Lower lobe of right lung (tissue), 2 donors: ENCODE results near the gene MPV17L. TPM values are rescaled to one million over a fixed set of nuclear protein-coding genes. Genes with fewer than 3 reads are reported as not detected.
"Not testable (repeated sequence)": the region's sequence is repeated elsewhere in the genome, so short reads cannot be mapped to it uniquely, and the experiment has no call there.

Experiments
- ATAC-seq, 2 donors: fragments of 200-7000 bp; cut with Tn5 transposase; one replicate each; pipeline ENCODE4 v1.9.1; 2020 to 2022; ENCODE audit warnings: mild to moderate bottlenecking in 2 of 2, moderate library complexity in 2 of 2
- DNase-seq: peaks from one replicate; pipeline ENCODE4 v3.0.0-alpha.2; 2020
- H3K27ac ChIP-seq: fragments of 200-600 bp; one replicate; pipeline ENCODE4 v1.8.0; 2022
- H3K27me3 ChIP-seq: fragments of 200-600 bp; one replicate; pipeline ENCODE4 v1.8.0; 2022; ENCODE audit warnings: low read depth
- H3K36me3 ChIP-seq: fragments of 200-600 bp; one replicate; pipeline ENCODE4 v1.8.0; 2022; ENCODE audit warnings: mild to moderate bottlenecking
- H3K4me1 ChIP-seq: fragments of 200-600 bp; one replicate; pipeline ENCODE4 v1.8.0; 2022
- H3K4me3 ChIP-seq: fragments of 200-600 bp; one replicate; pipeline ENCODE4 v1.8.0; 2022; ENCODE audit warnings: mild to moderate bottlenecking
- H3K9me3 ChIP-seq: fragments of 200-600 bp; one replicate; pipeline ENCODE4 v1.8.0; 2022
- CTCF ChIP-seq: fragments of 200-600 bp; IDR thresholded peaks from one replicate; pipeline ENCODE4 v1.8.0; 2022; ENCODE audit warnings: antibody characterized with exemption, mild to moderate bottlenecking
- intact Hi-C: fragments of 100-400 bp; cut with DNase I; formaldehyde crosslinking; loops from one replicate; pipeline ENCODE4 v1.11.0; 2022
- total RNA-seq: library from RNA; stranded (reverse); fragmentation: NEBNext Ultra II Directional; extraction: Animal tissue kit (Norgen Biotek cat#: 25700); gene quantifications from one replicate; pipeline ENCODE4 v1.2.1, GENCODE V29; 2021
- donor health status: DM: no; HTN: yes; CAD: no; lungs with severe emphysema.

MPV17L gene
- total RNA-seq, 1 donor from 2014 or later: 1.4 TPM

DNA sequence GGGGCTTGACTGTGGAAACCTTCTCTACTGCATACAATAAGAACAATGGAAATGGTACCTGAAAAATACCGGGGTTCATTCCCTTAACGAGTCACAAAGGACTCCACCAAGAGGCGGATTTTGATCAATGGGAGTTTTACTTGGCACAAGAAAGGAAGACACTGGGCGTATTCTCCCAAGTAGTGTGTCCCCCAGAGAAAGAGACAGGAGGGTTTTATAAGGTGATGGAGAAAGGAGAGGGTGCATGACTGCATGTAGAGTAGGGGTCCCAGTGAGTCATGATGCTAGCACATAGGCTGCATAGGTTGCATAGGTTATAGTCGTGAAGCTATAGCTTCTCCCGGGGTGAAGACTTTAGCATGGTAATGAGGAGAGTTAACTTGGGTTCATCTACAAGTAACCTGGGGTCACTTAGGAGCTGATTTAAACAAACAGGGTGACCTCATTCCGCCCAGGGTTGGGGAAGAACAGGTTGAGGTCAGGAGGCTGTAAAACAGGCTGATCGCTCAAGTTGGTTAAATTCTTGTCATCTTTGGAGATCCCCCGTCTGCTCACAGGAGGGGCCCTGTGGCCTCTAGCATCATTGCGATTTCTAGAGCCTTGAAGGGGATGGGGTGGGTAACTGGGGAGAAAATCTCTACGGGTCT is 1.5 kb downstream of the MPV17L start:
- ATAC-seq: no peak
- Histone ChIP-seq H3K9me3 (no peaks in the 10 kb centered on the region), H3K27me3 (peaks cover 10% of the 10 kb centered on the region), H3K36me3 (no peaks in the 10 kb centered on the region), H3K4me3 (no peak overlapping the region), H3K27ac (no peak overlapping the region), H3K4me1 (no peaks in the 10 kb centered on the region)
- no peak for DNase-seq
- TF ChIP-seq CTCF: no peak
- intact Hi-C loops: no loop called here

DNA sequence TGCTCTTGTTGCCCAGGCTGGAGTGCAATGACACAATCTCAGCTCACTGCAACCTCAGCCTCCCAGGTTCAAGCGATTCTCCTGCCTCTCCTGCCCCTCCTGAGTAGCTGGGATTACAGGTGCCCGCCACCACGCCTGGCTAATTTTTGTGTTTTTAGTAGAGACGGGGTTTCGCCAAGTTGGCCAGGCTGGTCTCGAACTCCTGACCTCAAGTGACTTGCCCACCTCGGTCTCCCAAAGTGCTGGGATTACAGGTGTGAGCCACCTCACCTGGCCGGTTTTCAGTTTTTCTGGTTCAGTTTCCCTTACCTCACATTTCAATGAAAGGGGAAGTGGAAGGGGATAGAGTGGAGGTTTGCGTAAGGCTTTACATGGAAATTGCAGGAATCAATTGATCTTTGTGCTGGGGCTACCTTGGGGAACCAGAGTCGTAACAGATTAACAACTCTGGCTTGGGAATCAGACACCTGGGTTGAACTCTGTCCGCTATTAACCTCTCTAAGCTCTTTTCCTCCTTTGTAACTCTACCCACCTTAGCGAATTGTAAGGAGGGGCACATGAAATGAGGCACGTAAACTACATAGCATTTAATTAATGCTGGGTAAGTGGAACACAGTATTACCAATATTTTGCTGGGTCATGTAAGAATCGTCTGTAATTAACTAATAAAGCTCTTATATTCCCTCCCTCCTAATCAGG is 3.2 kb downstream of the MPV17L start:
- DNase-seq (no peak), ATAC-seq (no peak)
- H3K4me3 ChIP-seq: no peak overlapping the region
- peaks cover 10% of the 10 kb centered on the region for H3K27me3 ChIP-seq
- H3K36me3 ChIP-seq: no peaks in the 10 kb centered on the region
- no peak overlapping the region for H3K27ac ChIP-seq
- intact Hi-C loops: no loop called here
- no peak for TF ChIP-seq CTCF
- H3K4me1 ChIP-seq: no peaks in the 10 kb centered on the region
- H3K9me3 ChIP-seq: no peaks in the 10 kb centered on the region

- ATAC-seq (no peak), DNase-seq (no peak)
- H3K4me1 ChIP-seq: no peaks in the 10 kb centered on the region
- no peaks in the 10 kb centered on the region for H3K36me3 ChIP-seq
- TF ChIP-seq CTCF: no peak
- H3K4me3 ChIP-seq: no peak overlapping the region
- H3K27ac ChIP-seq: no peak overlapping the region
- no peaks in the 10 kb centered on the region for H3K9me3 ChIP-seq
- intact Hi-C loops: no loop called here
- peaks cover 10% of the 10 kb centered on the region for H3K27me3 ChIP-seq
These were observed 3.8 kb downstream of the MPV17L start for GRCh38 chr16:15399317-15399716.

DNA sequence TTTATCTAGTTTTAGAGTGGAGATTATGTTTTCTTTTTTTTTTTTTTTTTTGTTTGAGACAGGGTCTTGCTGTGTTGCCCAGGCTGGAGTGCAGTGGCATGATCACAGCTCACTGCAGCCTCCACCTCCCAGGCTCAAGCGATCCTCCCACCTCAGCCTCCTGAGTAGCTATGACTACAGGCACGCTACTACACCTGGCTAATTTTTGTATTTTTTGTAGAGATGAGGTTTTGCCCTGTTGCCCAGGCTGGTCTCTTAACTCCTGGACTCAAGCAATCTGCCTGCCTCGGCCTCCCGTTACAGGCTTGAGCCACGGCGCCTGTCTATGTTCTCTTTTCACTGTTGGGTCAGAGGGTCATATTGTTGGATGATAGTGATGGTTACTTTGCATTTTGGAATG is 4.8 kb downstream of the MPV17L start:
- intact Hi-C loops: not testable (repeated sequence)

GRCh38 chr16:15401972-15402371 is 6.4 kb downstream of the MPV17L start:
- no peaks in the 10 kb centered on the region for H3K4me1 ChIP-seq
- DNase-seq (no peak), ATAC-seq (no peak)
- H3K27ac ChIP-seq: no peak overlapping the region
- H3K9me3 ChIP-seq: no peaks in the 10 kb centered on the region
- H3K36me3 ChIP-seq: no peaks in the 10 kb centered on the region
- no peak for TF ChIP-seq CTCF
- no peak overlapping the region for H3K4me3 ChIP-seq
- intact Hi-C loops: no loop called here
- H3K27me3 ChIP-seq: no peaks in the 10 kb centered on the region

More for the DNA sequence above, 4.8 kb downstream of the MPV17L start:
- not testable (repeated sequence) for H3K27ac ChIP-seq, H3K27me3 ChIP-seq, DNase-seq, H3K4me3 ChIP-seq, H3K9me3 ChIP-seq, H3K4me1 ChIP-seq, H3K36me3 ChIP-seq, ATAC-seq

DNA sequence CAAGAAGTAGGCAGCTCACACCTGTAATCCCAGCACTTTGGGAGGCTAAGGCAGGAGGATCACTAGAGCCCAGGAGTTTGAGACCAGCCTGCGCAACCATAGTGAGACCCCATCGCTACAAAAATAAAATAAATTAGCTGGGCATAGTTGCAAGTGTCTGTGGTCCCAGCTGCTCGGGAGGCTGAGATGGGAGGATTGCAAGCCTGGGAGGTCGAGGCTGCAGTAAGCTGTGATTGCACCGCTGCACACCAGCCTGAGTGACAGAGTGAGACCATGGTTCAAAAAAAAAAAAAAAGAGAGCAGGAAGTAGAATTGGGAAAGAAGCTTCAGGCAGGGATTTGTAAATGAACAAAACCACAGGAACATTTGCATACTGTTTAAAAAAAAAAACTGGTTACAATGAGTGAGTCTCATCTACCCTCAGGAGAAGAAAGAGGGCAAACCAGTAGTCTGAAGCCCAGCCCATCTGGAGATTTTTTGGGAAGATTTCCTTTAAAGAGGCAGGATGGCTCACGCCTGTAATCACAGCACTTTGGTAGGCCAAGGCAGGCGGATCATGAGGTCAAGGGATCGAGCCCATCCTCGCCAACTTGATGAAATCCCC is 7.9 kb downstream of the MPV17L start:
- DNase-seq (no peak), ATAC-seq (peak in 1 of 2 donors; percentile 67)
- H3K36me3 ChIP-seq: no peaks in the 10 kb centered on the region
- no peak overlapping the region for H3K4me3 ChIP-seq
- no peak for TF ChIP-seq CTCF
- intact Hi-C loops: no loop called here
- H3K27me3 ChIP-seq: no peaks in the 10 kb centered on the region
- no peaks in the 10 kb centered on the region for H3K9me3 ChIP-seq
- no peak overlapping the region for H3K27ac ChIP-seq
- H3K4me1 ChIP-seq: no peaks in the 10 kb centered on the region

DNA sequence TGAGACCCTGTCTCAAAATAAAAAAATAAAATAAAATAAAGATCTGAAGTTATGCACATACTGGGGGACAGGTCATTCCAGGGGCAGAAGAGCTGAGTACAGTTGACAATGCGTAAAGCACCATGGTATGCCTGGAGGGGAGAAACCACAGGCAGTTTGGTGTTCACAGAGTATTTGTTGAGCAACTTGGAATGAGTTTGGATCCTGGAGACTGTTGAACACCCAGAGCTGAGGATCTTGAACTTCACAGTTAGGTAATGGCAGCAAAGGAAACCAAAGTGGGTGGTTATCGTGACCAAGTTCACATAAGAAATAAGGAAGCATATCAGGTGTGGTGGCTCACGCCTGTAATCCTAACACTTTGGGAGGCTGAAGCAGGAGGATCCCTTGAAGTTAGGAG is 8.5 kb downstream of the MPV17L start:
- intact Hi-C loops, H3K9me3 ChIP-seq, H3K27ac ChIP-seq, H3K36me3 ChIP-seq, DNase-seq, H3K4me1 ChIP-seq, H3K27me3 ChIP-seq, H3K4me3 ChIP-seq: not testable (repeated sequence)
- peak in 1 of 2 donors; percentile 49 for ATAC-seq
